NT2/D1 (cell line): ENCODE results near the gene MAP2K7.

ENCODE experiments used
- SUZ12 ChIP-seq: IDR thresholded peaks from 2 replicates; pipeline ENCODE4 v1.6.1; 2011; ENCODE audit not compliant: insufficient read length, insufficient read depth; ENCODE audit errors: extremely low read depth
- YY1 ChIP-seq: IDR thresholded peaks from 2 replicates; pipeline ENCODE4 v1.6.1; 2011; ENCODE audit not compliant: insufficient read length, insufficient read depth
- ZNF274 ChIP-seq: IDR thresholded peaks from 2 replicates; pipeline ENCODE4 v1.6.1; 2011; ENCODE audit warnings: mild to moderate bottlenecking, low read depth, low read length

GRCh38 chr19:7858109-7858770 lies 45.4 kb upstream of the MAP2K7 start:
- TF ChIP-seq SUZ12 = no peak
- no peak for TF ChIP-seq YY1
- TF ChIP-seq ZNF274 = no peak
